Right renal cortex interstitium (tissue), 3 donors: ENCODE data around the gene LEMD2. TPM values are rescaled to one million over a fixed set of nuclear protein-coding genes. Genes with fewer than 3 reads are reported as not detected.

Source experiments
- DNase-seq, 3 donors: peaks; one replicate each; pipeline ENCODE4 v3.0.0-alpha.2; 2013; ENCODE audit warnings: low read depth in 3 of 3, low spot score in 2 of 3
- polyA plus RNA-seq, 3 donors: library from polyadenylated mRNA; unstranded; fragments of 120-200 nt; gene quantifications; one replicate each; pipeline ENCODE4 v1.2.1, GENCODE V29; 2013; ENCODE audit not compliant: insufficient read length in 3 of 3

Gene LEMD2
- polyA plus RNA-seq, 3 donors = 60.8 to 66.6 (median 62.3) TPM

GRCh38 chr6:33725222-33725621 lies 63.7 kb downstream of the LEMD2 start:
- DNase-seq = no peak

DNA sequence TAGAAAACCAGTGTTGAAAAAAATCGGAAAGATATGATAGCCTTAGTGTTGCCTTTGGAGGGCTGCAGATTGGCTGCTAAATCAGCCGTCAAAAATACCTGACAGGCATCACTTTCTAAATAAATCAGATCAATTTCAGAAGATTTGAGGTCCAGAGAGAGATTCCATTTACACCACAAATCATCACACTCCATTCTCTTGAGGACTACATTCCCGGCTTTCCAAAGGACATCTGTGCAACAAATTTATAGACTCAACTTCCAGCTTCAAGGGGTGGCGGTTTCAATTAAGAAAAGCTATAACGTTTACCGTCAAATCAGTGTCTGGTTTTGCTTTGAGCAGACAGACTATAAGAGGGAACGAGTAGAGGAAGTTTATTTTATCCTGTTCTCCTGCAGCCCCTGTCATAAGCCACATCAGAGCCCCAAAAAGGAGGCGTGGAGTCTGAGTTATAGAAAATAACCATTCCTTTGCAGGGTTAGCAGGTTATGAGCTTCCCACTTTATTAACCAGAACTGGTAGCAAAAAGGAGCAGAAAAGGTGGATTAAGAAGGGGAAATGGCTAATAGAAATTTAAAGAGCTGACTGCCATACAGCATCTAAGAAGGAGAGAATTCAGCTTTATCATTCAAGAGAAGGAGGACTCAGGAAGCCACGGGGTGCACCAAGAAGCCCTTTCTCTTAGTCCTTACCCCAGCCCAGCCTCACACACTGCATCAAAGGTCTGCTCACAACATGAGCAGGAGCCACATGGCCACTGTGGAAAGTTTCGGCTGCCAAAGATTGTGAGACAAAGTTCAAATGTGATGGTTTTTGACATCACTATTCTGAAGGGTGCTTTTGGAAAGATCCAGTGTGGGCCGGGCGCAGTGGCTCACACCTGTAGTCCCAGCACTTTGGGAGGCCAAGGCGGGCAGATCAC lies 64.6 kb downstream of the LEMD2 start:
- DNase-seq = no peak

DNA sequence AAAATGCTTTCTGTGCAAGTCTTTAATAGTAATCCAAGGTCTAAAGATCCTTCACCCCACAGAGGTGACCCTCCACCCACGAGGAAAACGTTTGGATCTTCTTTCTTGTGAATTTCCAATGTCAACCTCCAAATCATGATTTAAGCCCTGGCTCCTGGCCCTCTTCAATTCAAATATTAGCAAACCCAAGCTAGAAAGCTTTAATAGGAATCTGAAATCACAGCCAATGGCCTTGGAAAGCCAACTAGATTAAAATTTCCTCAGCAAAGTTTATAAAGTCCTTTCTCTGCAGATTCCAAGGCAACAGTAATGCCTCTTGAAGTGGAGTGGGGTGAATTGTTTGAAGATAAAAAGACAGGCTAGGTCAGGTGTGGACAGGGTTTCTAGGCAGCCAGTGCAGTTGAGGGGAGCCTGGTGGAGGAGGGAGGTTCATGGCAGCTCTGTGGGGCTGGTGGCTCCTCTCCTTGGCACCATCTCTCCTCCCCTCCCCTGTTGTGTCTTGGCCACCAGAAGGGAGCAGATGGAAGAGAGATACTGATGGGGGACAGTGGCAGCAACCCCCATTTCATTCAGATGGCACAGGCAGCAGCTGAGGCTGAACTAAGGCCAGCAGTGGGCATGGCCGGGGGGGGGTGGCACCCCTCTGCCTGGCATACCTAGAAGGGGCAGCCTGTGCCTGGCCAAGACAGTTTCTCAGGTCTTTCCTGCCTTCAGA lies 65.4 kb downstream of the LEMD2 start:
- DNase-seq = no peak

DNA sequence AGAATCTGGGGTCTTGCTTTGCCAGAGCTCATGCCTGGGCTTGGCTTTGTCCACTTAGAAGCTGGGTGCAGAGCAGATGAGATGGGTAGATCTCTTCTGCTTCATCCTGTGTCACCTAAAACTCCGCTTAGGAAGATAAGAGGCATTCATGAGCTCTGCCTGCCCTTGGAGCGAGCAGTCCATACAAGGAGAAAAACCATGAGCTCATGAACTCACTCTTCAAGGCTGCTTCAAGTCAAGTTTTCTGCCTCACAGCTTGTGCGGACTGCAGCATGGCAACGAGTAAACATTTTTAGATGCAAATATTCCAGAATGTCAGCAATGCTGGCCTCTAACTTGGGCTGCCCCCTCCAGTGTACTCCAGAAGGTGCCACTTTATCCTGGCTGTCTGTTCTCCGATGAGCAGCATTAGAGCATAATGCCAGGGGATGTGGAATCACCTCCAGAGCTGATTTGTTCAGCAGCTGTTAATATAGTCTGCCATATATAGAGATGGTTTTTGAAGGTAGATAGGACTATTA lies 66.8 kb downstream of the LEMD2 start:
- no peak for DNase-seq

- DNase-seq = no peak
These were observed 67.4 kb downstream of the LEMD2 start for GRCh38 chr6:33721508-33721907.

Other genes with a start within 250 kb of the LEMD2 start
- gene BAK1, start 208.9 kb downstream of the LEMD2 start, polyA plus RNA-seq = 10 to 100 TPM; 22.0 to 24.4 (median 23.7) TPM
- gene ITPR3, start 167.8 kb downstream of the LEMD2 start, polyA plus RNA-seq = 1 to 10 TPM; 7.5 to 8.1 (median 7.6) TPM
- 10 to 100 TPM; 48.7 to 60.2 (median 60.2) TPM for gene UQCC2, start 77.4 kb downstream of the LEMD2 start, polyA plus RNA-seq
- gene IP6K3, start 42.2 kb downstream of the LEMD2 start, polyA plus RNA-seq = 1 to 10 TPM in 1 of 3 donors, under 1 TPM in 2; 0.69 to 1.1 (median 0.83) TPM
- 1 to 10 TPM; 1.4 to 2.9 (median 2.0) TPM for gene MLN, start 14.9 kb upstream of the LEMD2 start, polyA plus RNA-seq